HCT116 (cell line): ENCODE data around the gene LPAR1. TPM values are rescaled to one million over a fixed set of nuclear protein-coding genes. Genes with fewer than 3 reads are reported as not detected.

ENCODE experiments used
- ATAC-seq: fragments of 200-7000 bp; cut with Tn5 transposase; 2 replicates; pipeline ENCODE4 v1.9.1; 2020; ENCODE audit warnings: mild to moderate bottlenecking, moderate library complexity
- BruUV-seq: library from RNA; stranded (reverse); fragments of 400-500 nt; replicated peaks from 2 replicates; lab custom pipeline; 2021; lab: Mats Ljungman, UMichigan
- CTCF ChIA-PET: fragments of 300-600 bp; sonication (Branson Sonifier 250); formaldehyde crosslinking; loops from one replicate; lab custom pipeline; 2021; ENCODE audit warnings: antibody characterized with exemption; lab: Charles Lee
- POLR2A ChIA-PET: fragments of 300-600, 350-600 bp; sonication (Branson Sonifier 250); formaldehyde crosslinking; loops from one replicate; lab custom pipeline; 2021; ENCODE audit warnings: antibody characterized with exemption; lab: Charles Lee
- RAD21 ChIA-PET, 2 experiments: fragments of 300-600 bp; sonication (Branson Sonifier 250); formaldehyde crosslinking; loops; one replicate each; lab custom pipeline; 2023; ENCODE audit warnings: low total read pairs in 2 of 2; ENCODE audit not compliant: uncharacterized antibody in 2 of 2, unreplicated experiment in 2 of 2, low non-redundant PET in 1 of 2; lab: Charles Lee
- DNase-seq: peaks from one replicate; pipeline ENCODE4 v3.0.0-alpha.2; 2010; ENCODE audit warnings: low read depth, low spot score
- H2AFZ ChIP-seq: fragments of 200-600 bp; shearing (Covaris generic), sonication (generic); 2 replicates; pipeline ENCODE4 v1.6.1; 2017; ENCODE audit warnings: low read depth, mixed run types, mixed read lengths, antibody characterized with exemption, low read length; ENCODE audit not compliant: poor library complexity, severe bottlenecking
- H3K27ac ChIP-seq: 2 replicates; pipeline ENCODE4 v1.5.1; 2012; ENCODE audit warnings: low read depth, low read length
- H3K27me3 ChIP-seq: fragments of 200-600 bp; sonication (generic); 2 replicates; pipeline ENCODE4 v1.6.1; 2016; ENCODE audit warnings: mixed run types, low read length, mixed read lengths; ENCODE audit not compliant: insufficient read depth
- H3K36me3 ChIP-seq, 2 experiments: fragments of 200-500 bp in 1 of 2; fragments of 200-600 bp in 1 of 2; sonication (Bioruptor generic) in 1 of 2; sonication (generic) in 1 of 2; 2 replicates each; pipeline versions ENCODE4 v1.5.1 to v1.6.1; 2014 to 2016; ENCODE audit warnings: low read length in 2 of 2, inconsistent platforms in 1 of 2, mixed read lengths in 1 of 2, mixed run types in 1 of 2; ENCODE audit not compliant: insufficient read depth in 2 of 2, control insufficient read depth in 1 of 2
- H3K4me1 ChIP-seq, 2 experiments: fragments of 200-600 bp in 1 of 2; sonication (generic) in 1 of 2; 2 replicates each; pipeline versions ENCODE4 v1.5.1 to v1.6.1; 2012 to 2017; ENCODE audit warnings: low read length in 2 of 2, inconsistent platforms in 1 of 2, mild to moderate bottlenecking in 1 of 2, mixed read lengths in 1 of 2, mixed run types in 1 of 2, moderate library complexity in 1 of 2; ENCODE audit not compliant: insufficient read depth in 2 of 2, control insufficient read depth in 1 of 2
- H3K4me2 ChIP-seq: fragments of 200-600 bp; sonication (generic); 2 replicates; pipeline ENCODE4 v1.6.1; 2017; ENCODE audit warnings: mixed run types, low read length, mixed read lengths
- H3K4me3 ChIP-seq, 2 experiments: fragments of 200-600 bp in 1 of 2; sonication (generic) in 1 of 2; replicated peaks in 1 of 2; 2 replicates each; pipeline ENCODE4 v1.5.1; 2011 to 2016; ENCODE audit warnings: low read length in 2 of 2, control low read depth in 1 of 2, low read depth in 1 of 2, mild to moderate bottlenecking in 1 of 2, mixed read lengths in 1 of 2, mixed run types in 1 of 2
- H3K79me2 ChIP-seq: fragments of 200-600 bp; sonication (generic); 2 replicates; pipeline ENCODE4 v1.6.1; 2017; ENCODE audit warnings: mild to moderate bottlenecking, mixed run types, low read length, moderate library complexity, mixed read lengths; ENCODE audit not compliant: insufficient read depth
- H3K9ac ChIP-seq: fragments of 200-600 bp; sonication (generic); 2 replicates; pipeline ENCODE4 v1.6.1; 2016; ENCODE audit warnings: low read length, mixed read lengths
- H3K9me2 ChIP-seq: fragments of 200-600 bp; sonication (generic), shearing (Covaris generic); 2 replicates; pipeline ENCODE4 v1.6.1; 2017; ENCODE audit warnings: mixed run types, mild to moderate bottlenecking, moderate library complexity; ENCODE audit not compliant: insufficient read depth
- H3K9me3 ChIP-seq, 2 experiments: fragments of 200-500 bp in 1 of 2; fragments of 200-600 bp in 1 of 2; sonication (Bioruptor generic) in 1 of 2; sonication (generic) in 1 of 2; 2 replicates each; pipeline ENCODE4 v1.6.1; 2014 to 2017; ENCODE audit warnings: low read length in 2 of 2, mixed read lengths in 2 of 2, inconsistent platforms in 1 of 2, low read depth in 1 of 2, mild to moderate bottlenecking in 1 of 2, mixed run types in 1 of 2, moderate library complexity in 1 of 2; ENCODE audit not compliant: control insufficient read depth in 1 of 2, insufficient read depth in 1 of 2
- H4K20me1 ChIP-seq: fragments of 200-600 bp; sonication (generic), shearing (Covaris generic); 2 replicates; pipeline ENCODE4 v1.6.1; 2017; ENCODE audit warnings: mixed run types, mild to moderate bottlenecking, moderate library complexity; ENCODE audit not compliant: insufficient read depth
- CBX3 ChIP-seq: IDR thresholded peaks from 2 replicates; pipeline ENCODE4 v1.6.1; 2012; ENCODE audit warnings: low read depth
- CEBPB ChIP-seq: IDR thresholded peaks from 2 replicates; pipeline ENCODE4 v1.6.1; 2012; ENCODE audit warnings: low read depth
- EGR1 ChIP-seq: IDR thresholded peaks from 2 replicates; pipeline ENCODE4 v1.6.1; 2012; ENCODE audit warnings: low read depth
- ELF1 ChIP-seq: IDR thresholded peaks from 2 replicates; pipeline ENCODE4 v1.6.1; 2012; ENCODE audit warnings: low read depth, borderline replicate concordance
- EZH2 ChIP-seq: fragments of 200-600 bp; sonication (generic); IDR thresholded peaks from 2 replicates; pipeline ENCODE4 v1.6.1; 2017; ENCODE audit warnings: antibody characterized with exemption, mixed run types
- EZH2phosphoT487 ChIP-seq: fragments of 200-600 bp; IDR thresholded peaks from 2 replicates; pipeline ENCODE4 v1.6.1; 2018; ENCODE audit warnings: antibody characterized with exemption, borderline replicate concordance
- FOSL1 ChIP-seq: IDR thresholded peaks from 2 replicates; pipeline ENCODE4 v1.6.1; 2012; ENCODE audit warnings: low read depth
- JUND ChIP-seq: IDR thresholded peaks from 2 replicates; pipeline ENCODE4 v1.6.1; 2012
- RAD21 ChIP-seq: IDR thresholded peaks from 2 replicates; pipeline ENCODE4 v1.6.1; 2012; ENCODE audit warnings: low read depth, mild to moderate bottlenecking
- SP1 ChIP-seq: IDR thresholded peaks from 2 replicates; pipeline ENCODE4 v1.6.1; 2012; ENCODE audit warnings: low read depth
- SRF ChIP-seq: IDR thresholded peaks from 2 replicates; pipeline ENCODE4 v1.6.1; 2012; ENCODE audit warnings: low read depth
- ZNF274 ChIP-seq: fragments of 200-500 bp; sonication (Bioruptor generic); IDR thresholded peaks from 2 replicates; pipeline ENCODE4 v1.6.1; 2014; ENCODE audit warnings: mild to moderate bottlenecking, low read depth, low read length, inconsistent platforms
- intact Hi-C: fragments of 100-400 bp; cut with micrococcal nuclease; formaldehyde crosslinking; loops from 2 replicates; pipeline ENCODE4 v1.10.0; 2022
- total RNA-seq: library from RNA; stranded (reverse); gene quantifications from one replicate; pipeline ENCODE4 v1.2.1, GENCODE V29; 2021; ENCODE audit not compliant: unreplicated experiment
- TF ChIP-seq, protein P1 (sequence below), 3 experiments: fragments of 200-600 bp in 1 of 3; sonication (generic) in 1 of 3; IDR thresholded peaks in 2 of 3; conservative IDR thresholded peaks in 1 of 3; 2 replicates each; pipeline ENCODE4 v1.5.1; 2012 to 2017; ENCODE audit warnings: low read depth in 2 of 3, low read length in 2 of 3, antibody characterized with exemption in 1 of 3, borderline replicate concordance in 1 of 3, control low read depth in 1 of 3, mild to moderate bottlenecking in 1 of 3, mixed read lengths in 1 of 3, mixed run types in 1 of 3, moderate library complexity in 1 of 3; ENCODE audit not compliant: insufficient read depth in 1 of 3
- TF ChIP-seq, protein P2 (sequence below): IDR thresholded peaks from 2 replicates; pipeline ENCODE4 v1.6.1; 2011; ENCODE audit warnings: mild to moderate bottlenecking, low read length, moderate library complexity; ENCODE audit not compliant: insufficient replicate concordance; ENCODE audit errors: extremely low read depth
- TF ChIP-seq, protein P3 (sequence below): IDR thresholded peaks from 2 replicates; pipeline ENCODE4 v1.6.1; 2012

The LPAR1 gene
- total RNA-seq, 1 experiment from 2014 or later = 7.4 TPM

DNA sequence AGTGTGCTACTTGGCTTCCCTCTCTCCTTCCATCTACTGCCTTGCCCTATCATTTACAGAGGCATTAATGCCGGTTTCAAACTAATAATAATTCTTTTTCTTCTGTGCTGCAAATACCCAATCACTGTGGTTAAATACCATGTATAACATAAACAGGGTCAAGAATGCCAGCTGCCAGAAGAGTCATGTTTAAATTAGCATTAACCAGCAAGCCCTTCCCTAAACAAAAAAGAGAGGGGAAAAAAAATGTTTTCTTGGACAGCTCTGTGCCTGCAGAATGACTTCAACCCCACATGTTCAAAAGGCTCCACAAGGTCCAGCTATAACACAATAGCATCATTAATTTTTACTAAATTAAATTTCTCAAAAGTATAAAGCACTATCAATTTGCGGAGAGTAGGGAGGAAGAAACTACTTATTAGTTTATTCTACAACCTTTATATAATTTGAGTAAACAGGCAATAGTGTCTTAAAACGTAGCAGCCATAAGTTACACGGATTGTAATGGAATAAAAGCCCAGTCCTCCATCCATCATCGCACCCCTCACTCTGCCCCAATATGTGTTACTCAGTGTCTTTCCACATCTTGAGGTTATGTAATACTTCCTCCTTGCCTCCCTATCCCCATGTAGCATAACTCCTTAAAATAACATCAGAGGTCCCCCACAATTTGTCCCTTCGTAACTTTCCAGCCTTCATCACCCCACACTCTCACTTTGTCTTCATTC is 3.9 kb downstream of the LPAR1 start:
- intact Hi-C loops = no loop called here
- no peak overlapping the region for H3K27ac ChIP-seq
- no peaks in the 10 kb centered on the region for H3K9me3 ChIP-seq
- H3K27me3 ChIP-seq = no peaks in the 10 kb centered on the region
- H4K20me1 ChIP-seq = no peaks in the 10 kb centered on the region
- H3K9ac ChIP-seq = no peak overlapping the region
- H3K9me2 ChIP-seq = no peaks in the 10 kb centered on the region
- H2AFZ ChIP-seq = no peak overlapping the region
- ATAC-seq (no peak), DNase-seq (no peak)
- peaks cover 7 to 19% of the 10 kb centered on the region in 2 experiments; a peak in 3 of 4 replicates for H3K4me1 ChIP-seq
- H3K4me3 ChIP-seq = no peak overlapping the region
- ChIA-PET CTCF (no interaction called here), RAD21 (no interaction called here), POLR2A (no interaction called here)
- H3K79me2 ChIP-seq = no peaks in the 10 kb centered on the region
- H3K36me3 ChIP-seq = no peaks in the 10 kb centered on the region
- no TSS peak for BruUV-seq
- no peak overlapping the region for H3K4me2 ChIP-seq
- TF ChIP-seq CBX3 (no peak), SRF (no peak), ZNF274 (no peak), ELF1 (no peak), EGR1 (no peak), FOSL1 (no peak), EZH2 (no peak), SP1 (no peak), EZH2phosphoT487 (no peak), RAD21 (no peak), JUND (no peak), CEBPB (no peak)
- TF ChIP-seq, protein P1, sequence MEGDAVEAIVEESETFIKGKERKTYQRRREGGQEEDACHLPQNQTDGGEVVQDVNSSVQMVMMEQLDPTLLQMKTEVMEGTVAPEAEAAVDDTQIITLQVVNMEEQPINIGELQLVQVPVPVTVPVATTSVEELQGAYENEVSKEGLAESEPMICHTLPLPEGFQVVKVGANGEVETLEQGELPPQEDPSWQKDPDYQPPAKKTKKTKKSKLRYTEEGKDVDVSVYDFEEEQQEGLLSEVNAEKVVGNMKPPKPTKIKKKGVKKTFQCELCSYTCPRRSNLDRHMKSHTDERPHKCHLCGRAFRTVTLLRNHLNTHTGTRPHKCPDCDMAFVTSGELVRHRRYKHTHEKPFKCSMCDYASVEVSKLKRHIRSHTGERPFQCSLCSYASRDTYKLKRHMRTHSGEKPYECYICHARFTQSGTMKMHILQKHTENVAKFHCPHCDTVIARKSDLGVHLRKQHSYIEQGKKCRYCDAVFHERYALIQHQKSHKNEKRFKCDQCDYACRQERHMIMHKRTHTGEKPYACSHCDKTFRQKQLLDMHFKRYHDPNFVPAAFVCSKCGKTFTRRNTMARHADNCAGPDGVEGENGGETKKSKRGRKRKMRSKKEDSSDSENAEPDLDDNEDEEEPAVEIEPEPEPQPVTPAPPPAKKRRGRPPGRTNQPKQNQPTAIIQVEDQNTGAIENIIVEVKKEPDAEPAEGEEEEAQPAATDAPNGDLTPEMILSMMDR (IDR thresholded peaks at IDR 0.05 in 2 of 3, conservative IDR thresholded peaks at IDR 0.05 in 1 of 3; ENCODE audit: borderline replicate concordance in 1 of 3, insufficient read depth in 1 of 3, low read depth in 2 of 3, low read length in 2 of 3) = no peak
- TF ChIP-seq, protein P2, sequence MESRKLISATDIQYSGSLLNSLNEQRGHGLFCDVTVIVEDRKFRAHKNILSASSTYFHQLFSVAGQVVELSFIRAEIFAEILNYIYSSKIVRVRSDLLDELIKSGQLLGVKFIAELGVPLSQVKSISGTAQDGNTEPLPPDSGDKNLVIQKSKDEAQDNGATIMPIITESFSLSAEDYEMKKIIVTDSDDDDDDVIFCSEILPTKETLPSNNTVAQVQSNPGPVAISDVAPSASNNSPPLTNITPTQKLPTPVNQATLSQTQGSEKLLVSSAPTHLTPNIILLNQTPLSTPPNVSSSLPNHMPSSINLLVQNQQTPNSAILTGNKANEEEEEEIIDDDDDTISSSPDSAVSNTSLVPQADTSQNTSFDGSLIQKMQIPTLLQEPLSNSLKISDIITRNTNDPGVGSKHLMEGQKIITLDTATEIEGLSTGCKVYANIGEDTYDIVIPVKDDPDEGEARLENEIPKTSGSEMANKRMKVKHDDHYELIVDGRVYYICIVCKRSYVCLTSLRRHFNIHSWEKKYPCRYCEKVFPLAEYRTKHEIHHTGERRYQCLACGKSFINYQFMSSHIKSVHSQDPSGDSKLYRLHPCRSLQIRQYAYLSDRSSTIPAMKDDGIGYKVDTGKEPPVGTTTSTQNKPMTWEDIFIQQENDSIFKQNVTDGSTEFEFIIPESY = no peak
- TF ChIP-seq, protein P3, sequence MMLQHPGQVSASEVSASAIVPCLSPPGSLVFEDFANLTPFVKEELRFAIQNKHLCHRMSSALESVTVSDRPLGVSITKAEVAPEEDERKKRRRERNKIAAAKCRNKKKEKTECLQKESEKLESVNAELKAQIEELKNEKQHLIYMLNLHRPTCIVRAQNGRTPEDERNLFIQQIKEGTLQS = no peak
